HepG2 (cell line): Measurements from ENCODE around the gene USP7. TPM values are rescaled to one million over a fixed set of nuclear protein-coding genes. Genes with fewer than 3 reads are reported as not detected.

Experiments used
- DNMT3B ChIP-seq: conservative IDR thresholded peaks from 2 replicates; pipeline ENCODE4 v1.6.1; 2016; ENCODE audit warnings: missing biosample characterization, control low read depth
- FUBP1 ChIP-seq: sonication (generic); formaldehyde crosslinking; IDR thresholded peaks from 2 replicates; pipeline ENCODE4 v1.5.1; 2020; ENCODE audit warnings: missing genetic modification reagents, mild to moderate bottlenecking, borderline replicate concordance
- HOXA7 ChIP-seq: sonication (generic); formaldehyde crosslinking; IDR thresholded peaks from 2 replicates; pipeline ENCODE4 v1.8.1; 2022; ENCODE audit warnings: mild to moderate bottlenecking, missing genetic modification reagents, moderate library complexity
- HOXD1 ChIP-seq: sonication (generic); formaldehyde crosslinking; IDR thresholded peaks from 2 replicates; pipeline ENCODE4 v1.5.0; 2020; ENCODE audit warnings: missing genetic modification reagents
- JUN ChIP-seq: sonication (generic); formaldehyde crosslinking; IDR thresholded peaks from 2 replicates; pipeline ENCODE4 v1.4.0; 2020; ENCODE audit warnings: mild to moderate bottlenecking, missing genetic modification reagents
- MAFG ChIP-seq: sonication (generic); formaldehyde crosslinking; IDR thresholded peaks from 2 replicates; pipeline ENCODE4 v1.5.1; 2020; ENCODE audit warnings: mild to moderate bottlenecking, missing genetic modification reagents
- MTA1 ChIP-seq: sonication (generic); formaldehyde crosslinking; IDR thresholded peaks from 2 replicates; pipeline ENCODE4 v1.4.0; 2020; ENCODE audit warnings: missing genetic modification reagents, mild to moderate bottlenecking, borderline replicate concordance
- MTF2 ChIP-seq: sonication (generic); formaldehyde crosslinking; IDR thresholded peaks from 2 replicates; pipeline ENCODE4 v1.5.0; 2020; ENCODE audit warnings: missing genetic modification reagents, borderline replicate concordance
- MYC ChIP-seq: sonication (generic); formaldehyde crosslinking; IDR thresholded peaks from 2 replicates; pipeline ENCODE4 v1.9.0; 2021; ENCODE audit warnings: missing genetic modification reagents, borderline replicate concordance
- NFIC ChIP-seq: IDR thresholded peaks from 2 replicates; pipeline ENCODE4 v1.6.1; 2012; ENCODE audit warnings: mild to moderate bottlenecking, low read length, inconsistent platforms
- REXO4 ChIP-seq: sonication (generic); formaldehyde crosslinking; IDR thresholded peaks from 2 replicates; pipeline ENCODE4 v1.8.0; 2022; ENCODE audit warnings: missing genetic modification reagents, mild to moderate bottlenecking, borderline replicate concordance
- SAFB2 ChIP-seq: sonication (generic); formaldehyde crosslinking; IDR thresholded peaks from 2 replicates; pipeline ENCODE4 v1.5.1; 2020; ENCODE audit warnings: missing genetic modification reagents, low read depth, mild to moderate bottlenecking, borderline replicate concordance
- TSC22D2 ChIP-seq: sonication (generic); formaldehyde crosslinking; IDR thresholded peaks from 2 replicates; pipeline ENCODE4 v1.5.1; 2020; ENCODE audit warnings: missing genetic modification reagents, mild to moderate bottlenecking, borderline replicate concordance
- XBP1 ChIP-seq: sonication (generic); formaldehyde crosslinking; IDR thresholded peaks from 2 replicates; pipeline ENCODE4 v1.5.0; 2020; ENCODE audit warnings: missing genetic modification reagents
- ZNF225 ChIP-seq: sonication (generic); formaldehyde crosslinking; IDR thresholded peaks from 2 replicates; pipeline ENCODE4 v1.4.0; 2020; ENCODE audit warnings: mild to moderate bottlenecking, missing genetic modification reagents
- ZNF546 ChIP-seq: sonication (generic); formaldehyde crosslinking; conservative IDR thresholded peaks from 2 replicates; pipeline ENCODE4 v1.8.1; 2023; ENCODE audit warnings: mild to moderate bottlenecking, missing genetic modification reagents
- ZNF678 ChIP-seq: sonication (generic); formaldehyde crosslinking; IDR thresholded peaks from 2 replicates; pipeline ENCODE4 v1.4.0; 2020; ENCODE audit warnings: mild to moderate bottlenecking, missing genetic modification reagents
- ZNF772 ChIP-seq: sonication (generic); formaldehyde crosslinking; IDR thresholded peaks from 2 replicates; pipeline ENCODE4 v1.5.0; 2020; ENCODE audit warnings: mild to moderate bottlenecking, missing genetic modification reagents
- ZNF781 ChIP-seq: sonication (generic); formaldehyde crosslinking; IDR thresholded peaks from 2 replicates; pipeline ENCODE4 v1.5.1; 2020; ENCODE audit warnings: borderline replicate concordance, mild to moderate bottlenecking, missing genetic modification reagents; ENCODE audit errors: not compliant biosample characterization
- polyA plus RNA-seq, 8 experiments: library from polyadenylated mRNA; depleted of rRNA in 3 of 8; stranded (reverse) in 7 of 8; unstranded in 1 of 8; fragments of >200 nt; fragmentation: Illumina TruSeq in 4 of 8; extraction: Trizol in 4 of 8; gene quantifications; 2 replicates each; pipeline versions ENCODE4 v1.2.1 to v1.2.3, GENCODE V29; 2011 to 2016; ENCODE audit warnings: low read depth in 4 of 8, missing spikeins in 1 of 8, mixed read lengths in 1 of 8; ENCODE audit not compliant: insufficient read depth in 1 of 8
- total RNA-seq, 5 experiments: library from RNA; depleted of rRNA; stranded (reverse); fragments of >200 nt; fragmentation: Illumina TruSeq; extraction: Trizol; gene quantifications; 2 replicates each; pipeline ENCODE4 v1.2.3, GENCODE V29; 2016; ENCODE audit warnings: low read depth in 1 of 5
- TF ChIP-seq, protein P1 (sequence below): sonication (generic); formaldehyde crosslinking; IDR thresholded peaks from 2 replicates; pipeline ENCODE4 v1.4.0; 2020; ENCODE audit warnings: mild to moderate bottlenecking, missing genetic modification reagents
- TF ChIP-seq, protein P2 (sequence below): sonication (generic); formaldehyde crosslinking; IDR thresholded peaks from 2 replicates; pipeline ENCODE4 v1.5.0; 2020; ENCODE audit warnings: mild to moderate bottlenecking, missing genetic modification reagents, moderate library complexity

Gene USP7
- total and polyA plus RNA-seq, 2 of the 13 experiments (the other 11 are each of a cell fraction or from before 2014, with no cell fraction given) = 52.5 to 173 TPM

DNA sequence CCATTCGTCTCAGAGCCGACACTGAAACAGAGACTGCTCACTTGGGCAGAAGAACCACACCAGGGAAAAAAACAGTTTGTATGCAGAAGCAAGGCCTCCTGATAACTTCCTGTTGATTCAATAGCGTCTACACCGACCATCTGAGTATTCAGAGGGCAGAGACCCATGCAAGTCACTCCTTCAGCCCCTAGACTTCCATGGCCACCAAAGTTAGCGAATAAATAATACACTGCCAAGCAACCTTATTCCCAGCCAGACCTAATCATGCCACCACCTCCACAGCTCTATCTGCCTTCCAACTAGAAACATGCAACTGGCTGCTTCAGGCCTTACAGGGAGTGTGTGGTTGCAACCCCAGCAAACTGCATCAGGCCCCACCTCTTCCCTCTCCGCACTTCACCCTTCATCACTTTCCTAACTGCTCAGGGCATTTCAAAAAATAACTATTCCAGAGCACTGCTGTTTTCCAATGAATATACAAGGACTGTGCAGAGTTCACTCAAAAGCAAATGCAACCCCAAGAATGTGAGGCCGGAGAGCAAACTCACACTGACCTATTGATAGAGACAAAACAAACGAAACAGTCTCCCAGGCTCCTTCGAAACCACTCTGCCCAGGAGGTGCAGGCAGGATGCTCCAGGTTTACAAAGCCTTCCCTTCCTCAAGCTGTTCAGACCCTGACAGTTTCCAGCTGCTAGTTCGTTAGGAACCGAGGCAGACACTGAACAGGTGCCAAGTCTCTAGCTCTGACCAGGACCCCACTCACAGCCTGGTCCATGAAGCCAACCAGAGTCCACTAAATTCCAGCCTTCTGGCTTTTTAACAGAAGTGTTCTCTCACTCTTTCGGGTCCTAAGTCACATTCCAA, 3.6 kb downstream of the USP7 start (continued):
- TF ChIP-seq FUBP1 (CRISPR knock-in tag) = no peak
- TF ChIP-seq DNMT3B = no peak
- no peak for TF ChIP-seq MAFG
- TF ChIP-seq ZNF546 (CRISPR knock-in tag) = no peak
- TF ChIP-seq, protein P1, sequence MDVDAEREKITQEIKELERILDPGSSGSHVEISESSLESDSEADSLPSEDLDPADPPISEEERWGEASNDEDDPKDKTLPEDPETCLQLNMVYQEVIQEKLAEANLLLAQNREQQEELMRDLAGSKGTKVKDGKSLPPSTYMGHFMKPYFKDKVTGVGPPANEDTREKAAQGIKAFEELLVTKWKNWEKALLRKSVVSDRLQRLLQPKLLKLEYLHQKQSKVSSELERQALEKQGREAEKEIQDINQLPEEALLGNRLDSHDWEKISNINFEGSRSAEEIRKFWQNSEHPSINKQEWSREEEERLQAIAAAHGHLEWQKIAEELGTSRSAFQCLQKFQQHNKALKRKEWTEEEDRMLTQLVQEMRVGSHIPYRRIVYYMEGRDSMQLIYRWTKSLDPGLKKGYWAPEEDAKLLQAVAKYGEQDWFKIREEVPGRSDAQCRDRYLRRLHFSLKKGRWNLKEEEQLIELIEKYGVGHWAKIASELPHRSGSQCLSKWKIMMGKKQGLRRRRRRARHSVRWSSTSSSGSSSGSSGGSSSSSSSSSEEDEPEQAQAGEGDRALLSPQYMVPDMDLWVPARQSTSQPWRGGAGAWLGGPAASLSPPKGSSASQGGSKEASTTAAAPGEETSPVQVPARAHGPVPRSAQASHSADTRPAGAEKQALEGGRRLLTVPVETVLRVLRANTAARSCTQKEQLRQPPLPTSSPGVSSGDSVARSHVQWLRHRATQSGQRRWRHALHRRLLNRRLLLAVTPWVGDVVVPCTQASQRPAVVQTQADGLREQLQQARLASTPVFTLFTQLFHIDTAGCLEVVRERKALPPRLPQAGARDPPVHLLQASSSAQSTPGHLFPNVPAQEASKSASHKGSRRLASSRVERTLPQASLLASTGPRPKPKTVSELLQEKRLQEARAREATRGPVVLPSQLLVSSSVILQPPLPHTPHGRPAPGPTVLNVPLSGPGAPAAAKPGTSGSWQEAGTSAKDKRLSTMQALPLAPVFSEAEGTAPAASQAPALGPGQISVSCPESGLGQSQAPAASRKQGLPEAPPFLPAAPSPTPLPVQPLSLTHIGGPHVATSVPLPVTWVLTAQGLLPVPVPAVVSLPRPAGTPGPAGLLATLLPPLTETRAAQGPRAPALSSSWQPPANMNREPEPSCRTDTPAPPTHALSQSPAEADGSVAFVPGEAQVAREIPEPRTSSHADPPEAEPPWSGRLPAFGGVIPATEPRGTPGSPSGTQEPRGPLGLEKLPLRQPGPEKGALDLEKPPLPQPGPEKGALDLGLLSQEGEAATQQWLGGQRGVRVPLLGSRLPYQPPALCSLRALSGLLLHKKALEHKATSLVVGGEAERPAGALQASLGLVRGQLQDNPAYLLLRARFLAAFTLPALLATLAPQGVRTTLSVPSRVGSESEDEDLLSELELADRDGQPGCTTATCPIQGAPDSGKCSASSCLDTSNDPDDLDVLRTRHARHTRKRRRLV (CRISPR knock-in tag) = no peak
- TF ChIP-seq MYC (CRISPR knock-in tag) = no peak; the same call in 1 of the 2 replicates
- TF ChIP-seq ZNF225 (CRISPR knock-in tag) = peak; percentile 41; the same call in 1 of the 2 replicates
- no peak for TF ChIP-seq REXO4 (CRISPR knock-in tag)
- TF ChIP-seq NFIC = 0 out of 2 replicates have a peak, but pooled peaks have one; percentile 46
- TF ChIP-seq JUN (CRISPR knock-in tag) = no peak; the same call in 1 of the 2 replicates
- TF ChIP-seq MTA1 = peak; percentile 68; the same call in 1 of the 2 replicates
- TF ChIP-seq SAFB2 (CRISPR knock-in tag) = 0 out of 2 replicates have a peak, but pooled peaks have one; percentile 47
- peak; percentile 76; the same call in 1 of the 2 replicates for TF ChIP-seq ZNF772
- TF ChIP-seq ZNF781 (CRISPR knock-in tag) = no peak
- TF ChIP-seq, protein P2, sequence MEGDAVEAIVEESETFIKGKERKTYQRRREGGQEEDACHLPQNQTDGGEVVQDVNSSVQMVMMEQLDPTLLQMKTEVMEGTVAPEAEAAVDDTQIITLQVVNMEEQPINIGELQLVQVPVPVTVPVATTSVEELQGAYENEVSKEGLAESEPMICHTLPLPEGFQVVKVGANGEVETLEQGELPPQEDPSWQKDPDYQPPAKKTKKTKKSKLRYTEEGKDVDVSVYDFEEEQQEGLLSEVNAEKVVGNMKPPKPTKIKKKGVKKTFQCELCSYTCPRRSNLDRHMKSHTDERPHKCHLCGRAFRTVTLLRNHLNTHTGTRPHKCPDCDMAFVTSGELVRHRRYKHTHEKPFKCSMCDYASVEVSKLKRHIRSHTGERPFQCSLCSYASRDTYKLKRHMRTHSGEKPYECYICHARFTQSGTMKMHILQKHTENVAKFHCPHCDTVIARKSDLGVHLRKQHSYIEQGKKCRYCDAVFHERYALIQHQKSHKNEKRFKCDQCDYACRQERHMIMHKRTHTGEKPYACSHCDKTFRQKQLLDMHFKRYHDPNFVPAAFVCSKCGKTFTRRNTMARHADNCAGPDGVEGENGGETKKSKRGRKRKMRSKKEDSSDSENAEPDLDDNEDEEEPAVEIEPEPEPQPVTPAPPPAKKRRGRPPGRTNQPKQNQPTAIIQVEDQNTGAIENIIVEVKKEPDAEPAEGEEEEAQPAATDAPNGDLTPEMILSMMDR (CRISPR knock-in tag) = peak; percentile 11; the same call in 1 of the 2 replicates
- TF ChIP-seq TSC22D2 (CRISPR knock-in tag) = no peak
- TF ChIP-seq HOXD1 (CRISPR knock-in tag) = no peak
- TF ChIP-seq XBP1 (CRISPR knock-in tag) = no peak
- TF ChIP-seq HOXA7 (CRISPR knock-in tag) = no peak
- TF ChIP-seq MTF2 = no peak
- no peak; the same call in 1 of the 2 replicates for TF ChIP-seq ZNF678 (CRISPR knock-in tag)
